ENCODE data around the gene CDH23.

Gene CDH23

GRCh38 chr10:71546220-71546619 lies 149.5 kb downstream of the CDH23 start:
- no peak for DNase-seq

- DNase-seq: no peak
Observed at GRCh38 chr10:71547312-71547711, 150.6 kb downstream of the CDH23 start.

GRCh38 chr10:71547876-71548846 lies 151.4 kb downstream of the CDH23 start:
- DNase-seq: peak; percentile 27

GRCh38 chr10:71549766-71550533 lies 153.2 kb downstream of the CDH23 start:
- no peak for DNase-seq

- no peak for DNase-seq
Observed at GRCh38 chr10:71550628-71551027, 153.9 kb downstream of the CDH23 start.

- DNase-seq: no peak
Observed at GRCh38 chr10:71551970-71552369, 155.2 kb downstream of the CDH23 start.

- DNase-seq: no peak
Observed at GRCh38 chr10:71553432-71553831, 156.7 kb downstream of the CDH23 start.

- DNase-seq: no peak
Observed at GRCh38 chr10:71554671-71555070, 158.0 kb downstream of the CDH23 start.

- no peak for DNase-seq
Observed at GRCh38 chr10:71555087-71555723, 158.5 kb downstream of the CDH23 start.

GRCh38 chr10:71555724-71556119 lies 159.0 kb downstream of the CDH23 start:
- no peak for DNase-seq

GRCh38 chr10:71558991-71559390 lies 162.3 kb downstream of the CDH23 start:
- no peak for DNase-seq

GRCh38 chr10:71561003-71561574 lies 164.4 kb downstream of the CDH23 start:
- DNase-seq: no peak

- DNase-seq: no peak
Observed at GRCh38 chr10:71562181-71562580, 165.5 kb downstream of the CDH23 start.

- no peak for DNase-seq
Observed at GRCh38 chr10:71562904-71563303, 166.2 kb downstream of the CDH23 start.

- no peak for DNase-seq
Observed at GRCh38 chr10:71564194-71564820, 167.6 kb downstream of the CDH23 start.

- no peak for DNase-seq
Observed at GRCh38 chr10:71565284-71566000, 168.7 kb downstream of the CDH23 start.

GRCh38 chr10:71567006-71567405 lies 170.3 kb downstream of the CDH23 start:
- DNase-seq: no peak

GRCh38 chr10:71568896-71569492 lies 172.3 kb downstream of the CDH23 start:
- no peak for DNase-seq

- DNase-seq: peak; percentile 46
Observed at GRCh38 chr10:71569775-71570588, 173.3 kb downstream of the CDH23 start.

GRCh38 chr10:71571460-71572175 lies 174.9 kb downstream of the CDH23 start:
- no peak for DNase-seq
